Muscle layer of colon (tissue), 2 donors: ENCODE measurements around the gene SDCCAG8.
A peak's percentile ranks its signal among the peaks of the same experiment; 100 is the strongest.

Source experiments
- H3K27ac ChIP-seq: one replicate; pipeline ENCODE4 v1.7.0; 2013; ENCODE audit warnings: low read depth, mild to moderate bottlenecking, low read length, moderate library complexity
- H3K27me3 ChIP-seq, 2 donors: one replicate each; pipeline ENCODE4 v1.7.0; 2013; ENCODE audit warnings: low read length in 2 of 2, mild to moderate bottlenecking in 2 of 2; ENCODE audit not compliant: insufficient read depth in 2 of 2, control insufficient read depth in 1 of 2
- H3K36me3 ChIP-seq: one replicate; pipeline ENCODE4 v1.7.0; 2013; ENCODE audit warnings: mild to moderate bottlenecking, low read length; ENCODE audit not compliant: insufficient read depth
- H3K4me1 ChIP-seq: one replicate; pipeline ENCODE4 v1.7.0; 2013; ENCODE audit warnings: mild to moderate bottlenecking, low read length; ENCODE audit not compliant: insufficient read depth
- H3K4me3 ChIP-seq, 2 donors: one replicate each; pipeline ENCODE4 v1.7.0; 2013; ENCODE audit warnings: low read length in 2 of 2, low read depth in 1 of 2, mild to moderate bottlenecking in 1 of 2, moderate library complexity in 1 of 2
- H3K9ac ChIP-seq: one replicate; pipeline ENCODE4 v1.7.0; 2013; ENCODE audit warnings: low read length
- H3K9me3 ChIP-seq: one replicate; pipeline ENCODE4 v1.7.0; 2013; ENCODE audit warnings: mild to moderate bottlenecking, low read length
- donor health status: abdominal sarcoma.
- donor health status: Adenocarcinoma of cecum.

Gene SDCCAG8

DNA sequence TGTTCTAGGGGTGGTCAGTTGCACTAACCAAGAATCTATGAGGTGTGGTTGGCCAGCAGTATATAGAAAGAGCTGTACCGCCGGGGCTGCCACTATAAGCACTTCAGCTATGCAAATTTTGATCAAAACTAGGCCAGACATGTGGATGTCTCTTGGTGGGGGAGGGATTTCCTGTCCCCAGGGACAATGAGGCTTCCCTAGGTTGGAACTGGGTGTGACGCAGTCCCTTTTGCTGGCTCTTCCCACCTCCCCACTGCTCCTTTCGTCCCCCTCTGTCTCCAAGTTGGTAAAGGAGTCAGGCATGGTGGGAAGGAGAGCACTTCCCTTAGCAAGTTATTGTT, 13.6 kb downstream of the SDCCAG8 start:
- H3K4me3 ChIP-seq: no peak overlapping the region
- no peaks in the 10 kb centered on the region for H3K4me1 ChIP-seq

DNA sequence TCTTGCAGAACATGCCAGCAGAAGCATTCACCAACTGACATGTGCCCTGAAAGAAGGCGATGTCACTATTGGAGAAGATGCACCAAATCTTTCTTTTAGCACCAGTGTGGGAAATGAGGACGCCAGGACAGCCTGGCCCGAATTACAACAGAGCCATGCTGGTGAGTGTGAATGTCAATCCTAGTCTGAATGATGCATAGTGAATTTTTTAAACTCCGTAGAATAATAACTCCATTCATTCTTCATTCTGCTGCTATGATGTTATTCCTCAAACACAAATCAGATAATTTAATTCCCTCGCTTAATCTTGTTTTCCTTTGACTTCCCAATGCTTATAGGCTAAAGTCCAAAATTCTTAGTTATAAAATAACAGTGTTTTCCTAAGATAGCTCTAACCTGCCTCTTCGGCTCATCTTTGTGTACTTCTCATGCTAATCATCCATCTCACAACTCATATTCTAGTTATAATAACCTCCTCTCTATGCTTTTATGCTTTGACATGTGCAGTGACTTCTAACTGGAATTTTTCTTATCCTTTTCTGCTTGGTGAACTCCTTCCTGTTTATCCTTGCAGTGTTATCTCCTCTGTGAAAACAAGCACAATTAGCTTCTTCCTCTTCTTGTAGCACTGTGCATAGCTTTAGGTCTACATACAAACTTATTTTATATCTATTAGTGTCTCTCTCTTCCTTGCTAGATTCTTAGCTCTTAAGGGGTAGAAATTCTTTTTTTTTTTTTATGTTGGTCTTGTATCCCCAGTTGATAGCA, 14.4 kb downstream of the SDCCAG8 start:
- no peaks in the 10 kb centered on the region for H3K9me3 ChIP-seq
- no peaks in the 10 kb centered on the region for H3K4me1 ChIP-seq
- H3K4me3 ChIP-seq: no peak overlapping the region
- H3K27ac ChIP-seq: no peak overlapping the region
- H3K36me3 ChIP-seq: peaks cover 7% of the 10 kb centered on the region
- no peaks in the 10 kb centered on the region for H3K27me3 ChIP-seq
- H3K9ac ChIP-seq: no peak overlapping the region

More for the DNA sequence above, 13.6 kb downstream of the SDCCAG8 start:
- no peak overlapping the region for H3K9ac ChIP-seq
- H3K36me3 ChIP-seq: no peaks in the 10 kb centered on the region
- no peaks in the 10 kb centered on the region for H3K27me3 ChIP-seq
- H3K9me3 ChIP-seq: no peaks in the 10 kb centered on the region
- H3K27ac ChIP-seq: no peak overlapping the region

DNA sequence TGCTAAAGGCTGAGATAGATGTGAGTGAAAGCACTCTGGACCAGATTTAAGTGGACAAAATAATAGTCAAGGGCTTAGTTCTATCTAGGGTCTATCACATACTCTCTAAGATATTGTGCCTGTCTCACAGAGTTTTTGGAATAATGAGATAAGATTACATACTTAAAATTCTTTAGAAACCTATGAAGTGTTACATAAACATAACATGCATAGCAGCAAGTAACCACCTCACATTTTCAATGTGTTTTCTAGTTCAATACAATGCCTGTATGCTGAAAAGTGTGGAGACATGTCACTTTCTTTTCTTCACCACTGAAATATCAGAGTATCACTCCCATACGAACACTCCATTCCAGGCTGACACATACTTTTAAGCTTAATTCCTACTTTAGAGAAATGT, 16.2 kb downstream of the SDCCAG8 start:
- Histone ChIP-seq H3K27me3 (no peaks in the 10 kb centered on the region), H3K4me3 (no peak overlapping the region), H3K9ac (no peak overlapping the region), H3K36me3 (peaks cover 13% of the 10 kb centered on the region), H3K4me1 (no peaks in the 10 kb centered on the region), H3K27ac (no peak overlapping the region), H3K9me3 (no peaks in the 10 kb centered on the region)

DNA sequence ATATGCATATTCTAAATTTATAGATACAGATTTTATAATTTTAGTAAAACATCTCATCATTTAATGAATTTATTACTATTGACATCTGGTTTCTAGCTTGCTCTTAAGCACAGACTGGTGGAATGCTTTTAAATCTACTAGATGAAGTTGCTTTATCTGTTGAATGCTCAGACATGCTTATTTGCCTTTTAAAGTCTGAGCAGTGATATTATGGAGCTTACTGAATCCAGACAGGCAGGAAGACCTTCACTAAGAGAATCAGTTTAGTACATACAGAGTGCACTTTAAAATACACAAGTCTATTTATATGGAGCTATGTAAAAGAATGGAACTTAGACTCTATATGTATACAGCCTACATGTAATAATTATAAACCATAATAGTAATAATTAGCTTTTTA, 16.6 kb downstream of the SDCCAG8 start:
- H3K27me3 ChIP-seq: no peaks in the 10 kb centered on the region
- no peak overlapping the region for H3K9ac ChIP-seq
- H3K9me3 ChIP-seq: no peaks in the 10 kb centered on the region
- H3K36me3 ChIP-seq: peaks cover 16% of the 10 kb centered on the region
- H3K4me3 ChIP-seq: no peak overlapping the region
- no peak overlapping the region for H3K27ac ChIP-seq
- H3K4me1 ChIP-seq: no peaks in the 10 kb centered on the region

DNA sequence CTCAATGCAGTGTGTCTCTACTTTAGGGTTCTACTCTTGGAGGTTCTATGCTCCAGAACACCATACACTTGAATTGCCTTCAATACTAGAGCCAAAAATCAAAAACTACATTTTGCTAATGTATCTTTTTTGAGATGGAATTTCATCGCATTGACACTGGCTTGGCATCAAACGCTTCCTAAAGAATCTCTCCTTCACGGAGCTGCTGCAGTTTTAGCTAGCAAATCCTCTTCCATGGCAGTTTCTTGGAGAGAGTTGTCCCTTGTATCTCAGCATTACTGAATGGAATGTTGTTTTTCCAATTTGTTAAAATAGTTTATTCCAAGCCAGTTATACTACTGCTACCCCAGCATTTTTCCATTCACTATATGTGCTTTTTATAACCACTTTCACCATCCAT, 17.7 kb downstream of the SDCCAG8 start:
- H3K27ac ChIP-seq: no peak overlapping the region
- H3K9me3 ChIP-seq: no peaks in the 10 kb centered on the region
- H3K4me1 ChIP-seq: no peaks in the 10 kb centered on the region
- H3K27me3 ChIP-seq: no peaks in the 10 kb centered on the region
- peaks cover 23% of the 10 kb centered on the region for H3K36me3 ChIP-seq
- H3K4me3 ChIP-seq: no peak overlapping the region
- H3K9ac ChIP-seq: no peak overlapping the region

DNA sequence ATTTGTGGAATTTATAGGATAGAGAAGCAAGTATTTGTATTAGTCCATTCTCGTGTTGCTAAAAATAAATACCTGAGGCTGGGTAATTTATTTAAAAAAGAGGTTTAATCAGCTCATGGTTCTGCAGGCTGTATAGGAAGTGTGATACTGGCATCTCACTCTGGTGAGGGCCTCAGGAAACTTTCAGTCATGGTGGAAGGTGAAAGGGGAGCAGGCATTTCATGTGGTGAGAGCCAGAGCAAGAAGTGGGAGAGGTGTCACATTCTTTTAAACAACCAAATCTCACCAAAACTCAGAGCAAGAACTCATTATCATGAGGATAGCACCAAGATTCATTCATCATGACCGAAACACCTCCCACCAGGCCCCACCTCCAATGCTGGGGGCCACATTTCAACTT, 18.1 kb downstream of the SDCCAG8 start:
- Histone ChIP-seq H3K4me1 (no peaks in the 10 kb centered on the region), H3K4me3 (no peak overlapping the region), H3K9ac (no peak overlapping the region), H3K36me3 (peaks cover 24% of the 10 kb centered on the region), H3K27me3 (no peaks in the 10 kb centered on the region), H3K9me3 (no peaks in the 10 kb centered on the region), H3K27ac (no peak overlapping the region)

DNA sequence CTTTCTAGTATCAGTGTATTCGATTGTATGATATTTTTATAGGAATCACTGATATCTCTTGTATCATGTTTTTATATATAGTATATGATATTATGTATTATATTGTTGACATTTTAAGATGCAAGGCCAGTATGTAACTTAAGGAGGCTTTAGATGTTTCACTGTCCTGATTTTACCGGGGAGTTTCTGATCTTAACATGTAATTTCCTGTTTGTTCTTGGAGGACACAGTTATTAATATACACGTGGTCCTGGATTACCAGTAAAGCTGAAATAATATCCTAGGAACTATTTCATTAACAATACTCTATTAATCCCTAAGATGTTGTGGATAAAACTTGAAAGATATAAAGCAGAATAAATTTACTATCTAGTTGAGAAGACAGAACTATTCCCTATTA, 19.5 kb downstream of the SDCCAG8 start:
- Histone ChIP-seq H3K27me3 (no peaks in the 10 kb centered on the region), H3K4me3 (no peak overlapping the region), H3K9me3 (no peaks in the 10 kb centered on the region), H3K36me3 (peaks cover 26% of the 10 kb centered on the region), H3K9ac (no peak overlapping the region), H3K27ac (no peak overlapping the region), H3K4me1 (no peaks in the 10 kb centered on the region)

DNA sequence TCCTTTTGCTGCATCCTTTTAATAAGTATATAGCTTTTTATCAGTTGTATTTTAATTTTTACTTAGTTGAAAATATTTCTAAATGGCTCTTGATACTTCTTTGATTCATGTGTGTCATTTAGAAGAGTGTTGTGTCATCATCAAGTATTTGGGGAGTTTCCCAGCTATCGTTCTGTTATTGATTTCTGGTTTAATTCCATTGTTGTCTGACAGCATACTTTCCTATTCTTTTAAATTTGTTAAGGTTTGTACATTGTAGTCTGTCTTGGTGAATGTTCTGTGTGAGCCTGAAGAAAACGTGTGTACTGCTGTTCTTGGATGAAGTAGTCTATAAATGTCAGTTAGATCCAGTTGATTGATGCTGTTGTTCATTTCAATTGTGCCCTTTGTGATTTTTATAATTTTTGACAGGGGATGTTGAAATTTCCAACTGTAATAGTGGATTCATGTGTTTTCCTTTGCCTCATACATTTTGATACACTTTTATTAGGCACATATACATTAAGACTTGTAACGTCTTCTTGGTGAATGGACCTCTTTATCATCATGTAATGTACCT, 24.8 kb downstream of the SDCCAG8 start:
- Histone ChIP-seq H3K9ac (no peak overlapping the region), H3K27me3 (no peaks in the 10 kb centered on the region), H3K4me3 (no peak overlapping the region), H3K27ac (no peak overlapping the region), H3K4me1 (no peaks in the 10 kb centered on the region), H3K9me3 (no peaks in the 10 kb centered on the region), H3K36me3 (peaks cover 25% of the 10 kb centered on the region)

DNA sequence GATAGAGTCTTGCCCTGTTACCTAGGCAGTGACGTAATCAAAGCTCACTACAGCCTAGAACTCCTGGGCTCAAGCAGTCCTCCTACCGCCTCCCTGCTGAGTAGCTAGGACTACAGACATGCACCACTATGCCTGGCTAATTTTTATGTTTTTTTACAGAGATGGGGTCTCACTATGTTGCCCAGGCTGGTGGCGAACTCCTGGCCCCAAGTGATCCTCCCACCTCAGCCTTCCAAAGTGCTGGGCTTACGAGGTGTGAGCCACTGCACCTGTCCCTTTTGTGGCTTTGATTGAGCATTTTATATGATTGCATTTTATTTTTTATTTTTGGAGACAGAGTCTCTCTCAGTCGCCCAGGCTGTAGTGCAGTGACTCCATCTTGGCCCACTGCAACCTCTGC, 25.8 kb downstream of the SDCCAG8 start:
- Histone ChIP-seq H3K27me3 (no peaks in the 10 kb centered on the region), H3K4me3 (no peak overlapping the region), H3K9me3 (no peaks in the 10 kb centered on the region), H3K27ac (no peak overlapping the region), H3K36me3 (peaks cover 29% of the 10 kb centered on the region), H3K4me1 (no peaks in the 10 kb centered on the region), H3K9ac (no peak overlapping the region)

DNA sequence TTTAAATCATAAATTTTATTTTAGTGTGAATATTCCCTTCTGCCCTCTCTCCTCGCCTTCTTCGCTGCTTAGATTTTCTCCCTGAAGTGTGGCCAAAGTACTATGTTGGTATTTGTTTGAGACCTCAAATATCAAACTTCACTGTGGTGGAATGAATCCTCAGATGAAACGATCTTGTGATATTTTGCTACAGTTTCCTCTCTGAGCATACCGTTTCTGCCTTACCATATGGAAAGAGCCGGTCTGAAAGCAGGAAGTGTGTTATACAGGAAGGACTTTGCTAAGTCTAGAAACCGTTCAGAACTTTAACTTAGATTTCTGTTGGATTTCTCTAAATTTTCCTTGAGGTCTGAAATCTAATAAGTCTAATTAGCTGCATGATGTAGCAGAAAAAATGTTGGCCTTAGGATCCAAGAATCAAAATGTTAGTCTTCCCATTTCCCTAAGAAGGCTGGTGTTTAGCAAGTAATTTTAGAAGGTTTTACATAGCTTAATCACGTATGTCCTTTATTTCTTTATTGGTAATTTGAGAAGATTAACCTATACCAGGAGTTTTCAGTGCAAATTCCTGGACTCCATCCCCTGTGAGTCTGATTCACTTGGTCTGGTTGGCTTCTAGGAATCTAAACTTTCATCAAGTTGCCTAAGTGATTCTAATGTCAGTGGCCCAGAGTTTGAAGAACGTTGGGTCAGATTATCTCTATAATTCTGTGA, 30.7 kb downstream of the SDCCAG8 start:
- Histone ChIP-seq H3K36me3 (peaks cover 18% of the 10 kb centered on the region), H3K9me3 (no peaks in the 10 kb centered on the region), H3K27ac (peak overlapping the region; percentile 7), H3K9ac (no peak overlapping the region), H3K27me3 (no peaks in the 10 kb centered on the region), H3K4me3 (no peak overlapping the region), H3K4me1 (no peaks in the 10 kb centered on the region)

DNA sequence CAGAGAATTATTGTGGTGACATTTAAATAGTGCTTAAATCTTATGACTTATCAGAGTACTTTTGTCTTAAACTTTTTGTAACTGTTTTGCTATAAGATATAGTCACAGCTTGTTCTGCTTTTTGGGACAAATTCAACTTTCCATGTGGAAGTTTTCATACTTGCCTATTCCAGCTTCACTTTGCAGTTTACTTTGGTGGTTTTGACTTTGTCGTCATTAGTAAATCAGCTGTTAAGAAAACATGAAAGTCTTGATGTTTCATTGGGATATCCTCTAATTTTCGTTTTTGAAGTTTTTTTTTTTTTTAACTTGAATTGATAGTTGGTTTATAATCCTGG, 31.3 kb downstream of the SDCCAG8 start:
- H3K9ac ChIP-seq: no peak overlapping the region
- no peaks in the 10 kb centered on the region for H3K4me1 ChIP-seq
- H3K36me3 ChIP-seq: peaks cover 14% of the 10 kb centered on the region
- H3K27me3 ChIP-seq: no peaks in the 10 kb centered on the region
- H3K27ac ChIP-seq: peak overlapping the region; percentile 22
- no peak overlapping the region for H3K4me3 ChIP-seq
- no peaks in the 10 kb centered on the region for H3K9me3 ChIP-seq

DNA sequence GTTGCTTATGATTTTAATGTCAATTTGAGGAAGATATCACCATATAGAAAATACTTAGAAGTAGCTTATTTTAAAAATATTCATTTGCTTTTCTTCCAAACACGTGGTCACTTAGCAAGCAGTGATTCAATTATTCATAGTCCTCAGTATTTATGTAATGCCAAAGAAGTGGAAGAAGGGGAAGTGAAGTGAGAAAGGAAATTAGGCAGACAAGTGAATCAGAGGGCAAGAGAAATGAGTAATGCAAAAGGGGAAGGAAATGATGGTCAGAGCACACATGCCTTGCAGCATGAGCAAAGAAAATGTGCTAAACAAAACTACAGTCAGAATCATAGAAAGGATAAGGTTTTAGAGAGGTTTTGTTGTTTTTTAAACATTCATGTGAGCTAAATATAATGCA, 31.8 kb downstream of the SDCCAG8 start:
- no peak overlapping the region for H3K27ac ChIP-seq

More for the DNA sequence above, 31.8 kb downstream of the SDCCAG8 start:
- no peak overlapping the region for H3K4me3 ChIP-seq
- H3K4me1 ChIP-seq: no peaks in the 10 kb centered on the region
- peaks cover 12% of the 10 kb centered on the region for H3K36me3 ChIP-seq
- H3K9ac ChIP-seq: no peak overlapping the region
- no peaks in the 10 kb centered on the region for H3K9me3 ChIP-seq
- no peaks in the 10 kb centered on the region for H3K27me3 ChIP-seq
